ENCODE data around the gene PCNX1.

PCNX1 gene

GRCh38 chr14:71148627-71149026 is 241.4 kb downstream of the PCNX1 start:
- no peak for DNase-seq

GRCh38 chr14:71150737-71151136 is 243.5 kb downstream of the PCNX1 start:
- DNase-seq: no peak

DNA sequence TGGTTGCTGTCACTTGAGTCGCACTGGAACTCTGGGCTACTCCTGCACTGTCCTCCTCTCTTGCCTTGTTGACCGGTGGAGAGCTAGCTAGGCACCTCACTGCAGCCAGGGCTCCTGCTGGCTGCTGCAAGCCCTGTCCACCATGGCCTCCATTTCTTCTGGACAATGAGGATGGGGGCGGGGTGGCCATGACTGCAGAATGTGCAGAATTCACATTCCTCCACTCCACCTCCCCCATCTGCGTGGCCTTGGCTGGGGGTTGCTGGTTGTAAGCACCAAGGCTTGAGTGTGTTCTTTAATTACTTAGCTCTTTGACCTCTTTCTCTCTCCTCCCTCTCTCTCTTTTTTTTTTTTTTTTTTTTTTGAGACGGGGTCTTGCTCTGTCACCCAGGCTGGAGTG is 248.5 kb downstream of the PCNX1 start:
- no peak for DNase-seq

DNA sequence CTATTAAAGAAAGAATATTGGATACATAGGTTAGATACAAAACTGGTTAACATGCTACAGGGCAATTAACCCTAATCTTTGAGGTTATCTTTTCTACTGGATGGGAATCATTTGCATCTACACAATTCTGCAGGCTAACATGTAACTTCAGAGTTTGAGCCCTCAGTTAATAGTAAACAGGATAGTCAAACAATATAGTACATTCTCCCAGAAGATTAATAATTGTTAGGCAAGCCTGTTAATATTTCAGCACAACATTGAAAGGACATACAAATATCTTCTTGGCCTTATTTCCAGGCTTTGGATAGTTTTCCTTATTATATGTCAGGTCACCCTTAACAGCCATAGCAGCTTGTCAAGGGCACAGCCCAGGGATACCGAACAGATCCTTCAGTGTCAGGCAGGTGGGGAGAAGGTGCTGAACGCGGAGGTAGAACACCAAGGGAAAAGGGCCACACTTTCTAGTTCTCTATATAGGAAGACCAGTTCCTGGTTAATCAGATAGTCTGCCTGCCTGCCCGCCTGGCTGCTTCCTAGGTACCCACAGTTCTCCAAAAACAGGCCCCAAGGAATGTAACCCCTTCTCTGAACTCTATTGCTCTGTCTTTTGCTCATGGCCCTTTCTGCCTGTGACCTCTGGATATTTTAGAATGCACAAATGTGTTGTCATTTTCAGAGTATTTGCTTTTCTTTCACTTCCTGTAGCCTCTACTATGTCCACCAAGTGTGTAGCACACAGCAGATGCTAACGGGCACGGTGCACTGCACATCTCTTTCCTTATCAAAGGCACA is 256.0 kb downstream of the PCNX1 start:
- DNase-seq: no peak

DNA sequence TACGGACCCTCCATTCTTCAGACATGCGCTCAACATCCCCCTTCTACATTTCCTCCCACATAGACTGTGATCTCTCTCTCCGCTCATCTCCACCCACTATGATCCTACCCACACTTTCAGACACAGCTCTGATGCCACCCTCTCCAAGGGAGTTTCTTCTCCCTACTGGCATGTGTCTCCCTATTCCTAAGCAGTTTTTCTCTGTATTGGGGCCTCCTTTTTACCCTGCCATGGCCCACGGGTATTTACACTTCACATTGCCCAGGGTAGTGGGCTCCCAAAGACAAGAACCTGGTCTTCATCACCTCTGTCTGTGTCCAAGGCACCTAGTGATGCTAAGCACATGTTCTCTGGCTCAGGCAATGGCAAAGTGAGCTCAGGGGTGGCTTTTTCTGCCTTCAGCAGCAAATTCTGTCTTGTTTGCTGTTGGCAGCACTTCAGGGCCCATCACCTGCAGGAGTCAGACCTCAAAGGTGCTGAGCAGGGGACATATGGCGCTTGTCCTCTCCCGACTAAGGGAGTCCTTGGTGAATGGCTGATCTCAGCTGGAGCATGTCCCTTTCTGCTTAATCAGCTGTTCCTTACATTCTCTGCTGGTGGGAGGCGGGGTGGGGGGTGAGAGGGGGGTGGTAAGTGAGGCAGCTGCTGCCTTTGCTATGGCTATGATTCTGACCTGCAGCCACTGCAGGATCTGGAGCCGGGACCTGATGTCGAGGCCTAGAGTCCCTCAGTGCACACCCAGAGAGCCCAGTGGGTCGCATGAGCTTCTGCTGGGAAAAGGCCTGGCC is 256.8 kb downstream of the PCNX1 start:
- no peak for DNase-seq

All from amygdala (tissue), 56 donors.